Liver (tissue), 3 donors: ENCODE results near the gene AHI1.

Source experiments
- CTCF ChIP-seq: fragments of 150-350 bp; IDR thresholded peaks from 2 replicates; pipeline ENCODE4 v1.5.1; 2017; ENCODE audit warnings: improper control_type of control experiment, low read depth, low read length; ENCODE audit not compliant: missing input control
- HNF4G ChIP-seq: IDR thresholded peaks from 2 replicates; pipeline ENCODE4 v1.6.1; 2016; ENCODE audit warnings: antibody characterized with exemption
- JUND ChIP-seq, 2 donors: IDR thresholded peaks; 2 replicates each; pipeline ENCODE4 v1.6.1; 2016; ENCODE audit warnings: antibody characterized with exemption in 2 of 2
- MAX ChIP-seq: IDR thresholded peaks from 2 replicates; pipeline ENCODE4 v1.6.1; 2016; ENCODE audit warnings: antibody characterized with exemption
- SP1 ChIP-seq: IDR thresholded peaks from 2 replicates; pipeline ENCODE4 v1.6.1; 2018; ENCODE audit warnings: antibody characterized with exemption, mild to moderate bottlenecking
- TAF1 ChIP-seq: conservative IDR thresholded peaks from 2 replicates; pipeline ENCODE4 v1.6.1; 2016; ENCODE audit warnings: antibody characterized with exemption, mild to moderate bottlenecking
- TF ChIP-seq, protein P1 (sequence below): IDR thresholded peaks from 2 replicates; pipeline ENCODE4 v1.6.1; 2016; ENCODE audit warnings: antibody characterized with exemption, mild to moderate bottlenecking
- donor health status: healthy.
- donor health status: healthy.

DNA sequence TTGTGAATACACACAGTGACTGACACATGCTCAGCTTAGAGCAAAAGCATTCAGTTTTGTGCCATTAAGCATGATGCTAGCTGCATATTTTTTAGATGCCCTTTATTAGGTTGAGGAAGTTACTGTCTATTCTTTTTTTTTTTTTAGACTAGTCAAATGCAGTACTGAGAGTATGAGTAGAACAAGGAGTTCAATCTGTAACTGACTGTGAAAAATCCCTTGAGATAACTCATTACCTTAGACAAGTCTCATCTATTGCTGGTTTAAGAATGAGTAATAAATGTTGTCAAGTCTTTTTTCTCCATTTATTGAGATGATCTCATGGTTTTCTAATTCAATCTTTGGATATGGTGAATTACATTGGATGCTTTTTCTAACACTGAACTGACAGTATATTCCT is 23.2 kb downstream of the AHI1 start:
- no peak for TF ChIP-seq CTCF
- TF ChIP-seq, protein P1, sequence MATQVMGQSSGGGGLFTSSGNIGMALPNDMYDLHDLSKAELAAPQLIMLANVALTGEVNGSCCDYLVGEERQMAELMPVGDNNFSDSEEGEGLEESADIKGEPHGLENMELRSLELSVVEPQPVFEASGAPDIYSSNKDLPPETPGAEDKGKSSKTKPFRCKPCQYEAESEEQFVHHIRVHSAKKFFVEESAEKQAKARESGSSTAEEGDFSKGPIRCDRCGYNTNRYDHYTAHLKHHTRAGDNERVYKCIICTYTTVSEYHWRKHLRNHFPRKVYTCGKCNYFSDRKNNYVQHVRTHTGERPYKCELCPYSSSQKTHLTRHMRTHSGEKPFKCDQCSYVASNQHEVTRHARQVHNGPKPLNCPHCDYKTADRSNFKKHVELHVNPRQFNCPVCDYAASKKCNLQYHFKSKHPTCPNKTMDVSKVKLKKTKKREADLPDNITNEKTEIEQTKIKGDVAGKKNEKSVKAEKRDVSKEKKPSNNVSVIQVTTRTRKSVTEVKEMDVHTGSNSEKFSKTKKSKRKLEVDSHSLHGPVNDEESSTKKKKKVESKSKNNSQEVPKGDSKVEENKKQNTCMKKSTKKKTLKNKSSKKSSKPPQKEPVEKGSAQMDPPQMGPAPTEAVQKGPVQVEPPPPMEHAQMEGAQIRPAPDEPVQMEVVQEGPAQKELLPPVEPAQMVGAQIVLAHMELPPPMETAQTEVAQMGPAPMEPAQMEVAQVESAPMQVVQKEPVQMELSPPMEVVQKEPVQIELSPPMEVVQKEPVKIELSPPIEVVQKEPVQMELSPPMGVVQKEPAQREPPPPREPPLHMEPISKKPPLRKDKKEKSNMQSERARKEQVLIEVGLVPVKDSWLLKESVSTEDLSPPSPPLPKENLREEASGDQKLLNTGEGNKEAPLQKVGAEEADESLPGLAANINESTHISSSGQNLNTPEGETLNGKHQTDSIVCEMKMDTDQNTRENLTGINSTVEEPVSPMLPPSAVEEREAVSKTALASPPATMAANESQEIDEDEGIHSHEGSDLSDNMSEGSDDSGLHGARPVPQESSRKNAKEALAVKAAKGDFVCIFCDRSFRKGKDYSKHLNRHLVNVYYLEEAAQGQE = no peak
- no peak for TF ChIP-seq JUND (IDR thresholded peaks at IDR 0.05)
- TF ChIP-seq SP1 = no peak
- no peak for TF ChIP-seq TAF1
- TF ChIP-seq MAX = no peak
- no peak for TF ChIP-seq HNF4G
